Ovary (tissue), 3 donors: ENCODE measurements around the gene CREB3L1.

Experiments
- POLR2A ChIP-seq: fragments of 450-650 bp; IDR thresholded peaks from one replicate; pipeline ENCODE4 v1.6.1; 2017; ENCODE audit warnings: antibody characterized with exemption, mild to moderate bottlenecking, moderate library complexity
- TF ChIP-seq, protein P1 (sequence below), 3 donors: fragments of 450-650 bp in 2 of 3; fragments of 200-600 bp in 1 of 3; IDR thresholded peaks; one replicate each; pipeline versions ENCODE4 v1.5.1 to v1.8.0; 2016 to 2022; ENCODE audit warnings: antibody characterized with exemption in 3 of 3, mild to moderate bottlenecking in 1 of 3
- donor health status: DM: no; HTN: no; CAD: no.

DNA sequence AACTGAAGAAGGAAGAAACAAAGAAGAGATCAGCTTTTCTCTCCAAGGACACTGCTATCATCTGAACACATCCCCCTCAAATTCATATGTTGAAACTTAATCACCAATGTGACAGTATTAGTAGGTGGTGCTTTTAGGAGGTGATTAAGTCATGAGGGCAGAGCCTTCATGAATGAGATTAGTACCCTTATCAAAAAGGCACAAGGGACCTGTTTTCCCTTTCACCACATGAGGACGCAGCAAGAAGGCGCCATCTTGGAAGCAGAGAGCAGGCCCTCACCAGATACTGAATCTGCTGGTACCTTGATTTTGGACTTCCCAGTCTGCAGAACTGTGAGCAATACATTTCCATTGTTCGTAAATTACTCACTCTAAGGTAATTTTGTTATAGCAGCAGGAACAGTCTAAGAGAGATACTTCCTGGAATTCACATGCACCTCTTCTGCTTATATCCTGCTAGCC lies 20.9 kb upstream of the CREB3L1 start:
- no peak for TF ChIP-seq POLR2A
- TF ChIP-seq, protein P1, sequence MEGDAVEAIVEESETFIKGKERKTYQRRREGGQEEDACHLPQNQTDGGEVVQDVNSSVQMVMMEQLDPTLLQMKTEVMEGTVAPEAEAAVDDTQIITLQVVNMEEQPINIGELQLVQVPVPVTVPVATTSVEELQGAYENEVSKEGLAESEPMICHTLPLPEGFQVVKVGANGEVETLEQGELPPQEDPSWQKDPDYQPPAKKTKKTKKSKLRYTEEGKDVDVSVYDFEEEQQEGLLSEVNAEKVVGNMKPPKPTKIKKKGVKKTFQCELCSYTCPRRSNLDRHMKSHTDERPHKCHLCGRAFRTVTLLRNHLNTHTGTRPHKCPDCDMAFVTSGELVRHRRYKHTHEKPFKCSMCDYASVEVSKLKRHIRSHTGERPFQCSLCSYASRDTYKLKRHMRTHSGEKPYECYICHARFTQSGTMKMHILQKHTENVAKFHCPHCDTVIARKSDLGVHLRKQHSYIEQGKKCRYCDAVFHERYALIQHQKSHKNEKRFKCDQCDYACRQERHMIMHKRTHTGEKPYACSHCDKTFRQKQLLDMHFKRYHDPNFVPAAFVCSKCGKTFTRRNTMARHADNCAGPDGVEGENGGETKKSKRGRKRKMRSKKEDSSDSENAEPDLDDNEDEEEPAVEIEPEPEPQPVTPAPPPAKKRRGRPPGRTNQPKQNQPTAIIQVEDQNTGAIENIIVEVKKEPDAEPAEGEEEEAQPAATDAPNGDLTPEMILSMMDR (IDR thresholded peaks at IDR 0.05) = no peak
